GM12875 (cell line): ENCODE results near the gene RADIL.

Source experiments
- H3K4me3 ChIP-seq: one replicate; pipeline ENCODE4 v1.5.1; 2011; ENCODE audit warnings: low read depth, low read length, control low read depth
- CTCF ChIP-seq: IDR thresholded peaks from 2 replicates; pipeline ENCODE4 v1.5.1; 2011; ENCODE audit warnings: low read depth, mild to moderate bottlenecking, control low read depth, inconsistent platforms, low read length, moderate library complexity, borderline replicate concordance; ENCODE audit not compliant: insufficient read depth

Gene RADIL

GRCh38 chr7:4768597-4769569 is 114.6 kb downstream of the RADIL start:
- TF ChIP-seq CTCF = no peak

GRCh38 chr7:4766666-4767519 is 116.6 kb downstream of the RADIL start:
- H3K4me3 ChIP-seq = no peak overlapping the region
- TF ChIP-seq CTCF = no peak

More at GRCh38 chr7:4768597-4769569, 114.6 kb downstream of the RADIL start:
- H3K4me3 ChIP-seq = no peak overlapping the region

GRCh38 chr7:4765776-4766490 is 117.6 kb downstream of the RADIL start:
- no peak for TF ChIP-seq CTCF

GRCh38 chr7:4764402-4765007 is 119.0 kb downstream of the RADIL start:
- no peak for TF ChIP-seq CTCF
- H3K4me3 ChIP-seq = no peak overlapping the region

More at GRCh38 chr7:4765776-4766490, 117.6 kb downstream of the RADIL start:
- no peak overlapping the region for H3K4me3 ChIP-seq

- no peak overlapping the region for H3K4me3 ChIP-seq
- TF ChIP-seq CTCF = no peak
Observed at GRCh38 chr7:4763794-4764185, 119.7 kb downstream of the RADIL start.

GRCh38 chr7:4763091-4763793 is 120.3 kb downstream of the RADIL start:
- no peak overlapping the region for H3K4me3 ChIP-seq
- TF ChIP-seq CTCF = no peak
